Stimulated activated CD4-positive, alpha-beta T cell treated with anti-CD3 and anti-CD28 coated beads, TNF-alpha, amount 100 ng/mL, for 1 hour (primary cell): ENCODE data around the gene RABGAP1L.
"Not testable (repeated sequence)": the region's sequence is repeated elsewhere in the genome, so short reads cannot be mapped to it uniquely, and the experiment has no call there.

ENCODE experiments used
- DNase-seq, 3 donors: peaks; one replicate each; pipeline ENCODE4 v3.0.0-alpha.2; 2020; ENCODE audit warnings: low read depth in 3 of 3, low spot score in 1 of 3

RABGAP1L gene

DNA sequence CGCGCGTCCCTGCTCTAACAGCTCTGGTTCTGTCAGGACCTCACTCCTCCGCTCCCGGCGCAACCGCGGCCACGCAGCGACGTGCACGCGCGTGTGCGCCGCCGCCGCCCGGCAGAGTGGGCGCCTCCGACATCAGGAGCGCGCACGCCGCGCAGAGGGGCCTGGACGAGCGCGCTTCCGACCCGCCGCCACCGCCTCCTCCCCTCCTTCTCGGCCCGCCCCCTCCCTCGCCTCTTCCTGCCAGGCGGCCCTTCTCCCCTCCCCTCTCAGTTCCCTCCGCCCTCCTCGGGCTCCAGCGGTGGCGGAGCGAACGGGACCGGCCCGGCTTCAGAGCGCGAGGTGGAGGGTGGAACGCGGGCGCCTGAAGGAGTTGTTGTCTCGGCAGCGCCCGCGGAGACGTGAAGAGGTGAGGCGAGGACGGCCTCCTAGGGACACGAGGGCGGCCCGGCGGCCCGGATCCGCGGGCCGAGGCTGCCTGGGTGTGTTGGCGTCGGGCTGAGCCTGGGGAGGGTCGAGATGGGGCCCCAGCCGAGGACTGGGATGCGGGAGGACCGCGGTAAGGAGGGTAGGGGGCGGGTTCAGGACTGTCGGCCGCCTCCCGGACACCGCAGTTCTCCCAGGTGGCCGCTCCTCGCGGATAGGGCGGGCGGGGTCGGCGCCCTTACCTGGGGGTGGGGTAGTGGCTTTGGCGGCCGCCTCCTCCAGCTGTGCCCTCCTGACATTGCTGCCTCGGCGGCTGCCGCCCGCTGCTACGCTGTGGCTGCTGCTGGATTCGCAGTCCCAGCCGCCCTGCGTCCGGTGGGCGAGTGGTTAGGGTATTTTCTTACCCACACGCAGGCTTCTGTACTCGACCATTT lies at the start of gene RABGAP1L:
TSS of gene RABGAP1L (plus strand) at position 269 of the 857 bp plus-strand sequence.
- peak; percentile 84 to 86 (median 85) for DNase-seq

GRCh38 chr1:174110053-174110452 lies 49.3 kb upstream of the RABGAP1L start:
- DNase-seq = no peak

- no peak for DNase-seq
These were observed 46.7 kb upstream of the RABGAP1L start for GRCh38 chr1:174112489-174113162.

- no peak for DNase-seq
These were observed 45.2 kb upstream of the RABGAP1L start for GRCh38 chr1:174114106-174114505.

DNA sequence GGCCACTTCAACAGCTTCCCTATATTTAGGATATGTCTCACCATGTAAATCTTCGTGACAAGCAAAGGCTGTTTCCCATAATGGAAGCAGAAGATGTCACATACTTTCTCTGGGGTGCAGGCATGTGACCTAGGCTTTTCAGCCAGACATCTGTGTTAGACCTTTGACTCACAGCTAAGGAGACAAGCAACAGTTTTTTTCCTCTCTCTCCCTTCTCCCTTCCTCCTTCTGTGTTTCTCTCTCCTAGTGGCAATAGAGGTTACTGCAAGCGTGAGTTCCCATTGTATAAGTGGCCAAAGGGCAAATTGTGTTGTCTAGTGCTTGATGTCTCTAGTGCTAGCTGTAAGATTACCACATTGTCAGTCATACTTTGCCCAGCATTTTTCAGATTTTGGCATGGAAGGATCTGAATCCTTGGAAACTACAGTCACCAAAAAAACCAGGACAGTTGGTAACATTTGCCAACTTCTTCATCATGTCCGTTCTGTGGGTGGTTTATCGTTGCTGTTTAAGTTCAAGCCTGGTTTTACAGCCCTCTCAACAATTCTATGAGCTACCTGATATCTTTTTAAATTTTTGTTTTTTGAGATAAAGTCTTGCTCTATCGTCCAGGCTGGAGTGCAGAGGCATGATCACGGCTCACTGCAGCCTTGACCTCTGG lies 44.4 kb upstream of the RABGAP1L start:
- DNase-seq = no peak

DNA sequence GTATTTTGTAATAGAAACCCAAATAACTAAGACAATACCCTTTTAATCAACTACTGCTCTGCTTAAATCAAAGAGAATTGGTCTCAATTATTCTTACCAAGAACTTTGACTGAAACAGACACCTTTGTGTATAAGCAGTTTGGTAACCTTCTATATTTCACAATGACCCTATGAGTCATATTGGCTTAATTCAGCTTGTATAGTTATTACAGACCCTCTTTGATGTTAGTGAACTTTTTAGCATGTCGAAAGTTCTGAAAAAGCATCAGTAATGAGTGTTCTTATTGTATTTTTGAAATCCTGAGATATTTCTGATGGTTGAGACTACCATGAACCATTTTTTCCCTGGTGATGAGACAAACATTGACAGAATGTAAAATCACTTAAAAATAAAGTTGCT lies 43.3 kb upstream of the RABGAP1L start:
- no peak for DNase-seq

DNA sequence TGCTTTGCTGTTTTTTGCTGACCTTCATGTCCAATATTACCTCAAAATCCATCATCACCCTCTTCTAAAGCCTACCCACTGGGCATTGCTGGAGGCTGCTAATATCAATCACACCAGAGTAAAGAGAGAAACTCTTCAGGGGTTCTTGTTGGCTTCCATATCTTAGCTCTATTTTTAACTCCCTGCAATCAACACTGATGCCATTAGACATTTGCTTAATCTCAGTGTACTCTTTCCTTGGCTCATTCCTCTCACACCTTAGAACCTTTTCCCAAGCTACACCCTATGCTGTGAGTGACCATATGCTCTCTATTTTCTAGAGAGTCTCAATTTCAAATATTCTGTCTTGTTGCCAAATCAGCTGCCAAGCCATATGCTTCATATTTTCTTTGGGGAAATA lies 40.6 kb upstream of the RABGAP1L start:
- DNase-seq = no peak

GRCh38 chr1:174122318-174122717 lies 37.0 kb upstream of the RABGAP1L start:
- not testable (repeated sequence) for DNase-seq

DNA sequence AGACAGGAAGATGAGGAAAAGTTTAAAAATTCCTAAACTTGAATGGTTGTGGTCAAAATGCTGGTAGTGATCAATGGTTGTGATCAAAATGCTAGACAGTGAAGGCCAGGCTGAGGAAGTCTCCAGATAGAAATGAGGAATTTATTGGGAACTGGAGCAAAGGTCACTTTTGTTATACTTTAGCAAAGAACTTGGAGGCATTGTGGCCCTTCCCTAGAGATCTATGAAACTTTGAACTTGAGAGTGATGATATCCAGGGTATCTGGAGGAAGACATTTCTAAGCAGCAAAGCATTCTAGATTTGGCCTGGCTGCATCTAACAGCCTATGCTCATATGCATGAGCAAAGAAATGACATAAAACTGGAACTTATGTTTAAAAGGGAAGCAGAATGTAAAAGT lies 35.5 kb upstream of the RABGAP1L start:
- no peak for DNase-seq

DNA sequence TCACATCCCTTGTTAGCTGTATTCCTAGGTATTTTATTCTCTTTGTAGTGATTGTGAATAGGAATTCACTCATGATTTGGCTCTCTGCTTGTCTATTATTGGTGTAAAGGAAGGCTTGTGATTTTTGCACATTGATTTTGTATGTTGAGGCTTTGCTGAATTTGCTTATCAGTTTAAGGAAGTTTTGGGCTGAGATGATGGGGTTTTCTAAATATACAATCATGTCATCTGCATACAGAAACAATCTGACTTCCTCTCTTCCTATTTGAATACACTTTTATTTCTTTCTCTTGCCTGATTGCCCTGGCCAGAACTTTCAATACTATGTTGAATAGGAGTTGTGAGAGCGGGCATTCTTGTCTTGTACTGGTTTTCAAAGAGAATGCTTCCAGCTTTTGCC lies 32.1 kb upstream of the RABGAP1L start:
- DNase-seq = not testable (repeated sequence)

DNA sequence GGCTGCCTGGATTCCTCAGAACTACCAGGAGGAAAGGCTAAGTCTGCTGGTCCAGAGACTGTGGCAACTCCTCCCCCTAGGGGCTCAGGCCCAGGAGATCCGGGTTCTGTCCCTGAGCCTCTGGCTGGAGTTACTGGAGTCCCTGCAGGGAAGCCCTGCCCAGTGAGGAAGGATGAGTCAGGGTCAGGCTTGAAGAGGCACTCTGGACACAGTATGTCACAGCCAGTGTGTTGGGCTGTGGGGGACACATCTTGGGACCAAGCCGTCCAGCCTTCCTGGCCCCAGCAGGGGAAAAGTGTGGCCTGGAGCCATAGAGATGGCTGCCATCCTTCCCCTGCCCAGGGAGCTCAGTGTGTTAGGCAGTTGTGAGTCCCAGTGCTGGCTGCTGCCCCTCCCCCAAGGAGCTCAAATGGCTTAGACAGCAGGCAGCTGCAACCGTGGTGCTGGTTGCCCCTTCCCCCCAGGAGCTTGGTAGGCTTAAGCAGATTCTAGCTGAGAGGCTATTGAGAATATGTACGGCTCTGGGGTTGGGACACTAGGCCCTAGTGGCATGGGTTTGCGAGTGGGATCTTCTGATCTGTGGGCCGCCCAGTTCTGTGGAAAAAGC lies 28.2 kb upstream of the RABGAP1L start:
- no peak for DNase-seq

- no peak for DNase-seq
These were observed 25.2 kb upstream of the RABGAP1L start for GRCh38 chr1:174134003-174134659.

GRCh38 chr1:174135211-174135610 lies 24.1 kb upstream of the RABGAP1L start:
- no peak for DNase-seq

GRCh38 chr1:174136714-174137113 lies 22.6 kb upstream of the RABGAP1L start:
- no peak for DNase-seq

- DNase-seq = no peak
These were observed 16.5 kb upstream of the RABGAP1L start for GRCh38 chr1:174142836-174143235.

- not testable (repeated sequence) for DNase-seq
These were observed 15.5 kb upstream of the RABGAP1L start for GRCh38 chr1:174143727-174144396.

GRCh38 chr1:174144397-174144783 lies 14.9 kb upstream of the RABGAP1L start:
- not testable (repeated sequence) for DNase-seq

DNA sequence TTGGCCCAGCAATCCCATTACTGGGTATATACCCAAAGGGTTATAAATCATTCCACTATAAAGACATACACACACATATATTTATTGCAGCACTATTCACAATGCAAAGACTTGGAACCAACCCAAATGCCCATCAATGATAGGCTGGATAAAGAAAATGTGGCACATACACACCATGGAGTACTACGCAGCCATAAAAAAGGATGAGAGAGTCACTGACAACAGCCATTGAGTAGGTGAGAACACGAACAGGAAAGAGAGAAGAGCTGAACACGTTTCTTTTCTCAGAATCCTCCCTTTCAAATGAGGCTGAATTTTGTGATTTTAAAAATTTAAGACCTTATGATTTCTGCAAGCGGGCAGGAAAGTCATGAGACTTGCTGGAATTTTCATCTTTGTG lies 10.1 kb upstream of the RABGAP1L start:
- no peak for DNase-seq

DNA sequence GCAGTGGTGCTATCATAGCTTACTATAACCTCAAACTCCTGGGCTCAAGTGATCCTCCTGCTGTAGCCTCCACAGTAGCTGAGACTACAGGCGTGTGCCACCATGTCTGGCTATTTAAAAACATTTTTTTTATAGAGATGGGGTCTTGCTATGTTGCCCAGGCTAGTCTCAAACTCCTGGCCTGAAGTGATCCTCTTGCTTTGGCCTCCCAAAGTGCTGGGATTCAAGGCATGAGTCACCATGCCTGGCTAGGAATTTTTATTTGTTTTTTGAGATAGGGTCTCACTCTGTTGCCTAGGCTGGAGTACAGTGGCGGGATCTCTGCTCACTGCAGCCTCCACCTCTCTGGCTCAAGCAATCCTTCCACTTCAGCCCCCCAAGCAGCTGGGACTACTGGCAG lies 8.8 kb upstream of the RABGAP1L start:
- no peak for DNase-seq

DNA sequence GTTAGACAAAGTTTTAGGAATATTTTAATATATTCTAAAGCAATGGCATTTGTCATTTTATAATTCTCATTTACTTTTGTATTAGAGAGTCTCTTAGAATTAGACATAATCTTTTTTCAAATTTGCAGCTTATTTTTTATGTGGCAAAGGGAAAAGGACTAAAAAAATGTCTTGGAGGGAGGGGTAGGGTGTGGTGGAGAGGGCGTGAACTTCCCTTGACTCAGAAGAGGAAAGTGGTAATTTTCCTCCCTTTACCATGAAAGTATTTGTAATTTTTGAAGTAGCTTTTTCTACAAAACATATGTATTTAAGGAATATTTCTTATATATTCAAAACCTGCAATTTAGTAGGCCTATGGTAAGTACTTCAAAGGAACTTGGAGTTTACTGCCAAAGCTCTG lies 6.9 kb upstream of the RABGAP1L start:
- DNase-seq = no peak
